SK-N-MC (cell line): ENCODE measurements around the gene MS4A4A.

Experiments
- DNase-seq: peaks from one replicate; pipeline ENCODE4 v3.0.0-alpha.2; 2011; ENCODE audit warnings: low read depth, low spot score
- H3K27ac ChIP-seq: fragments of 200-600 bp; sonication (generic); 2 replicates; pipeline ENCODE4 v1.5.1; 2016; ENCODE audit warnings: mixed run types
- H3K36me3 ChIP-seq: fragments of 200-600 bp; sonication (generic); 2 replicates; pipeline ENCODE4 v1.6.1; 2017; ENCODE audit warnings: antibody characterized with exemption, low read length, mixed read lengths; ENCODE audit not compliant: insufficient read depth
- H3K4me3 ChIP-seq: fragments of 200-600 bp; sonication (generic); 2 replicates; pipeline ENCODE4 v1.5.1; 2016
- H3K9ac ChIP-seq: fragments of 200-600 bp; sonication (generic); 2 replicates; pipeline ENCODE4 v1.8.0; 2017; ENCODE audit warnings: mixed run types, mixed read lengths; ENCODE audit not compliant: insufficient read length
- H3K9me3 ChIP-seq: fragments of 200-600 bp; sonication (generic); 2 replicates; pipeline ENCODE4 v1.6.1; 2017; ENCODE audit warnings: low read depth, mild to moderate bottlenecking, antibody characterized with exemption, low read length, moderate library complexity, mixed read lengths
- EZH2 ChIP-seq: fragments of 200-600 bp; sonication (generic); IDR thresholded peaks from one replicate; pipeline ENCODE4 v1.6.1; 2017; ENCODE audit warnings: antibody characterized with exemption
- FOXP2 ChIP-seq: optimal IDR thresholded peaks from 2 replicates; pipeline ENCODE3; 2011; ENCODE audit warnings: mild to moderate bottlenecking, moderate library complexity; ENCODE audit not compliant: insufficient read depth; ENCODE audit errors: extremely low read length, control extremely low read depth
- POLR2AphosphoS5 ChIP-seq: IDR thresholded peaks from 2 replicates; pipeline ENCODE4 v1.6.1; 2012; ENCODE audit warnings: mild to moderate bottlenecking, low read depth, low read length, borderline replicate concordance

The MS4A4A gene

DNA sequence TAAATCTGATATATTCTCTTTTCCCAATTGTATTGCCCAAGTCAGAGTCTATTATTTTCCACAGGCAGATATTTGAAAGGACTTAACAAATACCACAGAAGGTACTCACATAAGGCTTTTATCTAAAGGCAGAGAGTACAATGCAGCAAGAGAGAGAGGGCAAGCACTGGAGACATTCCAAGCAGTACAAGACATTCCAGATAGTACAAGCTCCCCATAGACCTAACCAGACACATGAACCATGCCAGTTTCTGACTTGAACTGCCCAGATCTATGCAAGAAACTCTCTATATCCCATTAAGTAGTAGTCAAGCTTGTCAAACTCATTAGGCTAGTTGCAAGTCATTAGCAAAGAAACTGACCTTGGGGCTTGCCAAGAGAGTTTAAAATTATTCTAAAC, 35.4 kb downstream of the MS4A4A start:
- Histone ChIP-seq H3K9ac (no peak overlapping the region), H3K36me3 (no peaks in the 10 kb centered on the region), H3K4me3 (no peak overlapping the region), H3K9me3 (no peaks in the 10 kb centered on the region), H3K27ac (no peak overlapping the region)
- DNase-seq: no peak
- TF ChIP-seq EZH2 (no peak), POLR2AphosphoS5 (no peak), FOXP2 (no peak)

- Histone ChIP-seq H3K9me3 (no peaks in the 10 kb centered on the region), H3K36me3 (no peaks in the 10 kb centered on the region), H3K9ac (no peak overlapping the region), H3K27ac (no peak overlapping the region), H3K4me3 (no peak overlapping the region)
- DNase-seq: no peak
- TF ChIP-seq EZH2 (no peak), POLR2AphosphoS5 (no peak), FOXP2 (no peak)
These were observed 35.9 kb downstream of the MS4A4A start for GRCh38 chr11:60316317-60316716.

DNA sequence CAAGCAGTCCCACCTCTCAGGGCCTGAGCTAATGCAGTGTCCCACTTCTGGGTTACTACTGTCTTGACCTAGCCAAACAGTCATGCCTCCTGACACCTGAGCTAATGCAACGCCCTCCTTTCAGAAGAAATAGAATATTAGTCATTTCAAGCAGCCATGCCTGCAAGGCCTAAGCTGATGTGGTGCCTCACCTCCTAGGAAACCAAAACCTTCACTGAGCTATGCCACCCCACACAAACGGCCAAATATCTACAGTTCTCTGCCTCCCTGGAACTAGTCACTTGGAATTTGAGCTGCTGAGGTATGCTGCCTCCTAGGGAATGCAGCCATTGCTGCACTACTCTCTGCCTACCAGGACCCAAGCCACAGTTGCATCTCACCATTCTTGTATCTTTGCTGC, 38.3 kb downstream of the MS4A4A start:
- Histone ChIP-seq H3K36me3 (no peaks in the 10 kb centered on the region), H3K27ac (no peak overlapping the region), H3K9me3 (no peaks in the 10 kb centered on the region), H3K9ac (no peak overlapping the region), H3K4me3 (no peak overlapping the region)
- no peak for DNase-seq
- no peak for TF ChIP-seq EZH2
- TF ChIP-seq FOXP2: no peak
- no peak for TF ChIP-seq POLR2AphosphoS5

- H3K4me3 ChIP-seq: no peak overlapping the region
- no peak overlapping the region for H3K27ac ChIP-seq
- DNase-seq: no peak
- TF ChIP-seq POLR2AphosphoS5 (no peak), EZH2 (no peak), FOXP2 (no peak)
- no peak overlapping the region for H3K9ac ChIP-seq
- H3K36me3 ChIP-seq: no peaks in the 10 kb centered on the region
- no peaks in the 10 kb centered on the region for H3K9me3 ChIP-seq
These were observed 40.6 kb downstream of the MS4A4A start for GRCh38 chr11:60321051-60321450.

GRCh38 chr11:60326955-60327354, 46.5 kb downstream of the MS4A4A start, which contains the start of gene MS4A6E:
Gene MS4A6E (plus strand): TSS chr11:60327255. CDS start chr11:60334896, 7,641 bp downstream.
- Histone ChIP-seq H3K36me3 (no peaks in the 10 kb centered on the region), H3K9ac (no peak within 1 kb of the TSS), H3K27ac (no peak within 1 kb of the TSS), H3K4me3 (no peak within 1 kb of the TSS), H3K9me3 (no peaks in the 10 kb centered on the region)
- TF ChIP-seq FOXP2: no peak
- DNase-seq: no peak

GRCh38 chr11:60328460-60328859, 48.0 kb downstream of the MS4A4A start:
- no peak for TF ChIP-seq EZH2
- TF ChIP-seq POLR2AphosphoS5: no peak
- no peak for TF ChIP-seq FOXP2
- Histone ChIP-seq H3K27ac (no peak overlapping the region), H3K4me3 (no peak overlapping the region), H3K9me3 (no peaks in the 10 kb centered on the region), H3K9ac (no peak overlapping the region), H3K36me3 (no peaks in the 10 kb centered on the region)
- DNase-seq: no peak

DNA sequence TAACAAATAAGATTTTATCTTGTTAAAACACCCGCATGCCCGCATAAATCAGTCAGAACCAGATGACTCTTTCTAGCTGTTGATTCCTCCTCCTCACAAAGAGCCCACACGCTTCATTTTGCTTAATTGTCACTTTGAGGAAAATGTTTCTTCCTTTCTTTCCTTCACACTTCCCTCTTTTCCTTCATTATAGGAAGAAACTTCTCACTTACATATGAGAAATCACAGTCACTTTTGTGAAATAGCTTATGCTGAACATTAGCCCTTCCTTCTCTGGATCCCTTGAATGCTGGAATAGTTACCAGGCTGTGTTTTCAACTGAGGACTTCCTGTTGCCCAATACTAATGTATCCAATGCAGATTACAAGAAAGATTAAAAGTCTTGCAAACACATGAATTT, 52.4 kb downstream of the MS4A4A start:
- Histone ChIP-seq H3K9ac (no peak overlapping the region), H3K4me3 (no peak overlapping the region), H3K27ac (no peak overlapping the region), H3K9me3 (no peaks in the 10 kb centered on the region), H3K36me3 (no peaks in the 10 kb centered on the region)
- TF ChIP-seq EZH2: no peak
- TF ChIP-seq FOXP2: no peak
- TF ChIP-seq POLR2AphosphoS5: no peak
- DNase-seq: no peak

GRCh38 chr11:60334005-60334620, 53.6 kb downstream of the MS4A4A start:
- peak; percentile 26 for DNase-seq
- TF ChIP-seq FOXP2 (no peak), POLR2AphosphoS5 (no peak), EZH2 (no peak)

GRCh38 chr11:60336767-60337391, 56.4 kb downstream of the MS4A4A start:
- Histone ChIP-seq H3K36me3 (no peaks in the 10 kb centered on the region), H3K27ac (no peak overlapping the region), H3K9ac (no peak overlapping the region), H3K4me3 (no peak overlapping the region), H3K9me3 (no peaks in the 10 kb centered on the region)
- TF ChIP-seq EZH2: no peak
- TF ChIP-seq POLR2AphosphoS5: no peak
- no peak for TF ChIP-seq FOXP2
- no peak for DNase-seq

More at GRCh38 chr11:60334005-60334620, 53.6 kb downstream of the MS4A4A start:
- Histone ChIP-seq H3K36me3 (no peaks in the 10 kb centered on the region), H3K4me3 (no peak overlapping the region), H3K9ac (no peak overlapping the region), H3K27ac (no peak overlapping the region), H3K9me3 (no peaks in the 10 kb centered on the region)

GRCh38 chr11:60338053-60338452, 57.6 kb downstream of the MS4A4A start:
- no peaks in the 10 kb centered on the region for H3K36me3 ChIP-seq
- DNase-seq: no peak
- no peak overlapping the region for H3K9ac ChIP-seq
- no peaks in the 10 kb centered on the region for H3K9me3 ChIP-seq
- H3K27ac ChIP-seq: no peak overlapping the region
- H3K4me3 ChIP-seq: no peak overlapping the region
- TF ChIP-seq EZH2: no peak
